ENCODE data around the gene EHBP1L1. TPM values are rescaled to one million over a fixed set of nuclear protein-coding genes. Genes with fewer than 3 reads are reported as not detected.
A peak's percentile ranks its signal among the peaks of the same experiment; 100 is the strongest.

Gene EHBP1L1
- polyA plus RNA-seq, 2 of the 4 experiments (the other 2 are of a cell fraction), result 11.6 to 43.8 TPM

DNA sequence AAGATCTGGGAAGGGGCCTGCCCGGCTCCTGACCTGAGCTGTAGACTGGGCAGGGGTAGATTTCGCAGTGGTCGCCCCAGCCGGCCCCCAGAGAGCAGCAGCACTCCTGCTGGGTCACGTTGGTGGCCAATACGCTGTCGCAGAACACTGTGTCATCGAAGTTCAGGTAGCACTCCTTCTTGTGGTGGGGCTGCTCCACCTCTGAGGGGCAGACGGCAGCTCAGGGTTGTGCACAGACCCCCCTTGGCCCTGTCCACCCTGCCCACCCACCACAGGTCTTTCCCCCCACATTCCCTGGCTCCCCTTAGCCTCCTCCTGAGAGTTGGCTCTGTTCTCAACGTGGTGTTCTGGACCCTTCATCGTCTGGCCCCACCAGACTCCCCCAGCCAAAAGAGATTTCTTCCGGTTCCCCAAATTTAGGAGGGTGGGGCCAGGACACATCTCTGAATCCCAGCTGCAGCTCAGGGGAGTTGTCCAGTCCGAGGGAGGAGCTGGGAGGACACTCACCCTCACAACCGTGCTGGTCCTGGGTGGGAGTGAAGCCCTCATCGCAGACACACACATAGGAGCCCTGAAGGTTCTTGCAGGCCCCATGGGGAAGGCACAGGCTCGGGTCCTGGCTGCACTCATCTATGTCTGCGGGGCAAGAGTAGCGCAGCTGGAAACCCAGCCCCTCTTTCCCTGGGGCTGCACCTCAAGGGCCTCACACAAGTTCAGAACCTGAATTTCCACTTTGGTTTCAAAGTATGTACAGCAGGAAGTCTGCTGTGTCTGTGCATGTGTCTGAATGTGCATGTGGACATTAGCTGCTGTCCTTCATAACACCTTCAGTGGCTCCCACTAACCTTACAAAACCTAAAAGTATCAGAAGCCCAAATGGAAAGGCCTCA is 34.5 kb upstream of the EHBP1L1 start:
- TF ChIP-seq CTCF (IDR thresholded peaks at IDR 0.05) (no peak), CHD4 (IDR thresholded peaks at IDR 0.05; ENCODE audit: borderline replicate concordance) (no peak), HMGXB4 (CRISPR knock-in tag; IDR thresholded peaks at IDR 0.05; ENCODE audit: borderline replicate concordance) (no peak), KDM1A (IDR thresholded peaks at IDR 0.05; ENCODE audit: low read depth) (no peak), HOXA7 (CRISPR knock-in tag; IDR thresholded peaks at IDR 0.05) (no peak), FOSL2 (IDR thresholded peaks at IDR 0.05) (no peak), FOSL2 (CRISPR knock-in tag; IDR thresholded peaks at IDR 0.05) (no peak), CHD2 (IDR thresholded peaks at IDR 0.05; ENCODE audit: low read length, partially characterized antibody) (no peak), CBX8 (IDR thresholded peaks at IDR 0.05) (no peak), SMC3 (IDR thresholded peaks at IDR 0.05) (no peak), TFCP2L1 (CRISPR knock-in tag; IDR thresholded peaks at IDR 0.05) (no peak), GATA3 (IDR thresholded peaks at IDR 0.05; ENCODE audit: borderline replicate concordance) (no peak), BHLHE40 (IDR thresholded peaks at IDR 0.05; ENCODE audit: low read depth, low read length) (no peak), ELK1 (IDR thresholded peaks at IDR 0.05; ENCODE audit: low read depth, low read length) (no peak), ZSCAN20 (CRISPR knock-in tag; IDR thresholded peaks at IDR 0.05) (no peak), BCL3 (IDR thresholded peaks at IDR 0.05) (no peak), TP53 (CRISPR knock-in tag; IDR thresholded peaks at IDR 0.05) (no peak), SREBF2 (IDR thresholded peaks at IDR 0.05) (no peak)
- TF ChIP-seq, protein P1, sequence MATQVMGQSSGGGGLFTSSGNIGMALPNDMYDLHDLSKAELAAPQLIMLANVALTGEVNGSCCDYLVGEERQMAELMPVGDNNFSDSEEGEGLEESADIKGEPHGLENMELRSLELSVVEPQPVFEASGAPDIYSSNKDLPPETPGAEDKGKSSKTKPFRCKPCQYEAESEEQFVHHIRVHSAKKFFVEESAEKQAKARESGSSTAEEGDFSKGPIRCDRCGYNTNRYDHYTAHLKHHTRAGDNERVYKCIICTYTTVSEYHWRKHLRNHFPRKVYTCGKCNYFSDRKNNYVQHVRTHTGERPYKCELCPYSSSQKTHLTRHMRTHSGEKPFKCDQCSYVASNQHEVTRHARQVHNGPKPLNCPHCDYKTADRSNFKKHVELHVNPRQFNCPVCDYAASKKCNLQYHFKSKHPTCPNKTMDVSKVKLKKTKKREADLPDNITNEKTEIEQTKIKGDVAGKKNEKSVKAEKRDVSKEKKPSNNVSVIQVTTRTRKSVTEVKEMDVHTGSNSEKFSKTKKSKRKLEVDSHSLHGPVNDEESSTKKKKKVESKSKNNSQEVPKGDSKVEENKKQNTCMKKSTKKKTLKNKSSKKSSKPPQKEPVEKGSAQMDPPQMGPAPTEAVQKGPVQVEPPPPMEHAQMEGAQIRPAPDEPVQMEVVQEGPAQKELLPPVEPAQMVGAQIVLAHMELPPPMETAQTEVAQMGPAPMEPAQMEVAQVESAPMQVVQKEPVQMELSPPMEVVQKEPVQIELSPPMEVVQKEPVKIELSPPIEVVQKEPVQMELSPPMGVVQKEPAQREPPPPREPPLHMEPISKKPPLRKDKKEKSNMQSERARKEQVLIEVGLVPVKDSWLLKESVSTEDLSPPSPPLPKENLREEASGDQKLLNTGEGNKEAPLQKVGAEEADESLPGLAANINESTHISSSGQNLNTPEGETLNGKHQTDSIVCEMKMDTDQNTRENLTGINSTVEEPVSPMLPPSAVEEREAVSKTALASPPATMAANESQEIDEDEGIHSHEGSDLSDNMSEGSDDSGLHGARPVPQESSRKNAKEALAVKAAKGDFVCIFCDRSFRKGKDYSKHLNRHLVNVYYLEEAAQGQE (IDR thresholded peaks at IDR 0.05), result no peak
- 67% methylated on average over 14 of the region's 18 CpGs for WGBS (ENCODE audit: missing lambda C conversion rate)
- ATAC-seq (peak in 1 of 2 experiments; percentile 2; a peak in 4 of 6 replicates), FAIRE-seq (no peak), DNase-seq (ENCODE audit: low read depth in 1 of 2, low spot score in 1 of 2) (no peak)
- Histone ChIP-seq H3K4me3 (peak overlapping the region; percentile 32; the same call in 1 of the 3 replicates), H3K27ac (peak overlapping the region; percentile 66 to 88; a peak in 5 of 6 replicates), H3K4me2 (peak overlapping the region; percentile 73), H3K9me3 (no peaks in the 10 kb centered on the region), H3K4me1 (peaks cover 10% of the 10 kb centered on the region)
- ChIA-PET POLR2A (interaction anchor here (0.7 to 4.5 kb wide), 4 partner anchors 8 to 29 kb away, joined by 3 to 23 read pairs (median 5); partner anchors contain the start of gene ZNRD2), CTCF (interaction anchor here (0.6 to 15.3 kb wide), 31 partner anchors 8 to 320 kb away, joined by 3 to 393 read pairs (median 5); partner anchors contain the start of genes EHBP1L1, FAM89B, KCNK7 and LTBP3)

All from A549 (cell line).